HG02884 (cell line): ENCODE data around the gene SEC11C.

Source experiments
- ATAC-seq: cut with Tn5 transposase; IDR thresholded peaks from one replicate; pipeline ENCODE4 v1.9.1; 2021; ENCODE audit warnings: mild to moderate bottlenecking, moderate library complexity; ENCODE audit not compliant: unreplicated experiment

The SEC11C gene

GRCh38 chr18:59144483-59144882 is 4.8 kb downstream of the SEC11C start:
- ATAC-seq: no peak

- ATAC-seq: no peak
Observed at GRCh38 chr18:59145055-59145454, 5.4 kb downstream of the SEC11C start.

- no peak for ATAC-seq
Observed at GRCh38 chr18:59148192-59148591, 8.5 kb downstream of the SEC11C start.

GRCh38 chr18:59149007-59149406 is 9.3 kb downstream of the SEC11C start:
- no peak for ATAC-seq

GRCh38 chr18:59149416-59149815 is 9.7 kb downstream of the SEC11C start:
- no peak for ATAC-seq

GRCh38 chr18:59150236-59150635 is 10.6 kb downstream of the SEC11C start:
- ATAC-seq: no peak

GRCh38 chr18:59155153-59155552 is 15.5 kb downstream of the SEC11C start:
- no peak for ATAC-seq

GRCh38 chr18:59156316-59156715 is 16.6 kb downstream of the SEC11C start:
- ATAC-seq: no peak

- no peak for ATAC-seq
Observed at GRCh38 chr18:59159265-59159664, 19.6 kb downstream of the SEC11C start.

- no peak for ATAC-seq
Observed at GRCh38 chr18:59159986-59160385, 20.3 kb downstream of the SEC11C start.

- ATAC-seq: no peak
Observed at GRCh38 chr18:59172664-59173249, 33.1 kb downstream of the SEC11C start.

GRCh38 chr18:59177485-59177884 is 37.8 kb downstream of the SEC11C start:
- no peak for ATAC-seq

- ATAC-seq: no peak
Observed at GRCh38 chr18:59180150-59180845, 40.6 kb downstream of the SEC11C start.

GRCh38 chr18:59182673-59183072 is 43.0 kb downstream of the SEC11C start:
- no peak for ATAC-seq

GRCh38 chr18:59189008-59189407 is 49.3 kb downstream of the SEC11C start:
- no peak for ATAC-seq

GRCh38 chr18:59189746-59190145 is 50.1 kb downstream of the SEC11C start:
- ATAC-seq: no peak

- ATAC-seq: no peak
Observed at GRCh38 chr18:59196161-59196725, 56.6 kb downstream of the SEC11C start.

- ATAC-seq: no peak
Observed at GRCh38 chr18:59197636-59198035, 58.0 kb downstream of the SEC11C start.

- no peak for ATAC-seq
Observed at GRCh38 chr18:59198215-59198614, 58.5 kb downstream of the SEC11C start.

- ATAC-seq: no peak
Observed at GRCh38 chr18:59200787-59201186, 61.1 kb downstream of the SEC11C start.

- no peak for ATAC-seq
Observed at GRCh38 chr18:59202258-59202820, 62.7 kb downstream of the SEC11C start.

- no peak for ATAC-seq
Observed at GRCh38 chr18:59207506-59207905, 67.8 kb downstream of the SEC11C start.
